ENCODE results near the gene COQ4.
A peak's percentile ranks its signal among the peaks of the same experiment; 100 is the strongest.

The COQ4 gene

DNA sequence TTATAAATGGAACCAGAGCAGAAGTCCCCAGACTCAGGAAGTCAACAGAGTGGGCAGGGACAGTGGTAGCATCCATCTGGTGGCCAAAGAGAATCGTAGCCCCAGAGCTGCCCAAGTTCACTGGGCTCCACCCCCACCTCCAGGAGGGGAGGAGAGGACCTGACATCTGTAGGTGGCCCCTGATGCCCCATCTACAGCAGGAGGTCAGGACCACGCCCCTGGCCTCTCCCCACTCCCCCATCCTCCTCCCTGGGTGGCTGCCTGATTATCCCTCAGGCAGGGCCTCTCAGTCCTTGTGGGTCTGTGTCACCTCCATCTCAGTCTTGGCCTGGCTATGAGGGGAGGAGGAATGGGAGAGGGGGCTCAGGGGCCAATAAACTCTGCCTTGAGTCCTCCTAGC is 38.2 kb downstream of the COQ4 start:
- Histone ChIP-seq H4K20me1 (no peaks in the 10 kb centered on the region), H3K4me3 (no peak overlapping the region), H3K9me3 (replicated peaks in 1 of 11) (no peaks in the 10 kb centered on the region), H3K9ac (peak overlapping the region in 1 of 11 experiments; percentile 4; a peak in 1 of 22 replicates), H3K4me2 (no peak overlapping the region), H3K27me3 (no peaks in the 10 kb centered on the region), H3K36me3 (peaks cover 6 to 32% (median 20%) of the 10 kb centered on the region in 11 experiments; a peak in 20 of 22 replicates), H3K27ac (no peak overlapping the region), H3K4me1 (peaks cover 21 to 44% (median 35%) of the 10 kb centered on the region in 10 experiments)
- no peak for TF ChIP-seq Cebpa-rat (IDR thresholded peaks at IDR 0.05)

GRCh38 chr9:128361296-128361985 is 38.8 kb downstream of the COQ4 start:
- Histone ChIP-seq H3K4me3 (peak overlapping the region; percentile 38 to 68 (median 50); a peak in 16 of 20 replicates), H4K20me1 (no peaks in the 10 kb centered on the region), H3K4me1 (peaks cover 22 to 46% (median 37%) of the 10 kb centered on the region in 10 experiments), H3K36me3 (peaks cover under 1 to 27% (median 14%) of the 10 kb centered on the region in 11 experiments; a peak in 17 of 22 replicates), H3K4me2 (peak overlapping the region; percentile 69 to 84 (median 77)), H3K27ac (no peak overlapping the region; a peak in 1 of 22 replicates), H3K9me3 (replicated peaks in 1 of 11) (no peaks in the 10 kb centered on the region), H3K27me3 (no peaks in the 10 kb centered on the region), H3K9ac (peak overlapping the region in 9 of 11 experiments; percentile 6 to 60 (median 36); a peak in 8 of 22 replicates)
- no peak for TF ChIP-seq Cebpa-rat (IDR thresholded peaks at IDR 0.05)

- Histone ChIP-seq H3K9me3 (replicated peaks in 1 of 11) (no peaks in the 10 kb centered on the region), H4K20me1 (no peaks in the 10 kb centered on the region), H3K4me3 (peak overlapping the region; percentile 38 to 68 (median 50); a peak in 19 of 20 replicates), H3K4me2 (peak overlapping the region; percentile 69 to 84 (median 77)), H3K9ac (peak overlapping the region; percentile 6 to 60 (median 36); a peak in 17 of 22 replicates), H3K27ac (no peak overlapping the region; a peak in 1 of 22 replicates), H3K36me3 (peaks cover 0 to 27% (median 11%) of the 10 kb centered on the region in 11 experiments; a peak in 10 of 22 replicates), H3K4me1 (peaks cover 22 to 46% (median 37%) of the 10 kb centered on the region in 10 experiments), H3K27me3 (no peaks in the 10 kb centered on the region)
- no peak for TF ChIP-seq Cebpa-rat (IDR thresholded peaks at IDR 0.05)
Measured at GRCh38 chr9:128361986-128362646, 39.5 kb downstream of the COQ4 start.

- H3K9me3 ChIP-seq (replicated peaks in 1 of 11) = no peaks in the 10 kb centered on the region
- peaks cover 0 to 20% (median 8%) of the 10 kb centered on the region in 11 experiments; a peak in 9 of 22 replicates for H3K36me3 ChIP-seq
- no peaks in the 10 kb centered on the region for H4K20me1 ChIP-seq
- no peak overlapping the region for H3K4me3 ChIP-seq
- TF ChIP-seq Cebpa-rat (IDR thresholded peaks at IDR 0.05) = no peak
- H3K27me3 ChIP-seq = no peaks in the 10 kb centered on the region
- H3K9ac ChIP-seq = peak overlapping the region in 2 of 11 experiments; percentile 29 to 53; a peak in 1 of 22 replicates
- peaks cover 22 to 46% (median 37%) of the 10 kb centered on the region in 10 experiments for H3K4me1 ChIP-seq
- peak overlapping the region in 6 of 11 experiments; percentile 69 to 82 (median 74); a peak in 9 of 22 replicates for H3K4me2 ChIP-seq
- H3K27ac ChIP-seq = no peak overlapping the region
Measured at GRCh38 chr9:128362774-128363173, 40.1 kb downstream of the COQ4 start.

DNA sequence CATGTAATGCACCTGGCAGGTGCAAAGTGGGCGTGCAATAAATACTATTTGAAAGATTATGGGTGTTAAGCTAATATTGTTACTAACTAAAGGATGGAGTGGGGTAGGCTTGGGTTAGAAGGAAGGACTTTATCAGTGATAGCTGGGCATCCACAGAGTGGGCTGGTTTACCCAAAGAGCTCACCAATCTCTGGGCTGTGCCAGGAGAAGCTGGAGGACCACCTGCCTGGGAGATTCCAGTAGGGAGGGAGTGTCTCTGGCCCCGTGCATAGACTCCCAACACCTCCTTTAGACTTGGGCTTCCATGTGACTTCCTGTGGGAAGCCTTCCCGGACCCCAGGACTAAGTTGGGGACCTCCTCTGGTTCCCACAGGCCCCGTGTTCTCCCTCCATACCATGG is 42.9 kb downstream of the COQ4 start:
- Histone ChIP-seq H3K27me3 (no peaks in the 10 kb centered on the region), H3K36me3 (peaks cover 0 to 2% (median 0%) of the 10 kb centered on the region in 11 experiments; a peak in 4 of 22 replicates), H3K27ac (peak overlapping the region in 9 of 11 experiments; percentile 69 to 92 (median 86); a peak in 18 of 22 replicates), H3K9ac (peak overlapping the region; percentile 66 to 87 (median 81); a peak in 21 of 22 replicates), H3K4me3 (peak overlapping the region in 8 of 10 experiments; percentile 45 to 65 (median 51); a peak in 14 of 20 replicates), H3K4me1 (peaks cover 32 to 53% (median 48%) of the 10 kb centered on the region in 10 experiments), H4K20me1 (no peaks in the 10 kb centered on the region), H3K4me2 (peak overlapping the region; percentile 74 to 97 (median 86)), H3K9me3 (replicated peaks in 1 of 11) (no peaks in the 10 kb centered on the region)
- no peak for TF ChIP-seq Cebpa-rat (IDR thresholded peaks at IDR 0.05)

GRCh38 chr9:128369024-128369706 is 46.5 kb downstream of the COQ4 start:
- no peak overlapping the region for H3K4me3 ChIP-seq
- peaks cover 0 to 18% (median 11%) of the 10 kb centered on the region in 11 experiments; a peak in 18 of 22 replicates for H3K36me3 ChIP-seq
- H3K27ac ChIP-seq = no peak overlapping the region; a peak in 1 of 22 replicates
- H3K4me2 ChIP-seq = peak overlapping the region in 1 of 11 experiments; percentile 85; a peak in 1 of 22 replicates
- peak overlapping the region in 5 of 11 experiments; percentile 0 to 92 (median 84); a peak in 1 of 22 replicates for H3K9ac ChIP-seq
- no peaks in the 10 kb centered on the region for H3K9me3 ChIP-seq (replicated peaks in 1 of 11)
- H3K27me3 ChIP-seq = no peaks in the 10 kb centered on the region
- H3K4me1 ChIP-seq = peaks cover 36 to 51% (median 42%) of the 10 kb centered on the region in 10 experiments
- TF ChIP-seq Cebpa-rat (IDR thresholded peaks at IDR 0.05) = no peak
- H4K20me1 ChIP-seq = peaks cover 0 to 19% (median 10%) of the 10 kb centered on the region in 11 experiments; a peak in 9 of 22 replicates

- Histone ChIP-seq H3K36me3 (peaks cover 0 to 30% (median 23%) of the 10 kb centered on the region in 11 experiments; a peak in 20 of 22 replicates), H3K27ac (peak overlapping the region; percentile 73 to 93 (median 85)), H3K9me3 (replicated peaks in 1 of 11) (no peaks in the 10 kb centered on the region), H4K20me1 (peaks cover 0 to 31% (median 22%) of the 10 kb centered on the region in 11 experiments; a peak in 15 of 22 replicates), H3K4me3 (peak overlapping the region; percentile 75 to 99 (median 95)), H3K4me1 (peaks cover 26 to 39% (median 31%) of the 10 kb centered on the region in 10 experiments), H3K9ac (peak overlapping the region; percentile 80 to 95 (median 89)), H3K27me3 (no peaks in the 10 kb centered on the region), H3K4me2 (peak overlapping the region; percentile 76 to 97 (median 86))
- TF ChIP-seq Cebpa-rat (IDR thresholded peaks at IDR 0.05) = no peak
Measured at GRCh38 chr9:128370367-128370751, 47.7 kb downstream of the COQ4 start.
